Activated CD8-positive, alpha-beta T cell treated with anti-CD3 and anti-CD28 coated beads for 36 hours (primary cell): ENCODE data around the gene ZNF341. TPM values are rescaled to one million over a fixed set of nuclear protein-coding genes. Genes with fewer than 3 reads are reported as not detected.

ENCODE experiments used
- ATAC-seq: fragments of 200-7000 bp; cut with Tn5 transposase; one replicate; pipeline ENCODE4 v1.10.0; 2021; ENCODE audit warnings: mild to moderate bottlenecking, moderate library complexity
- CTCF ChIA-PET: fragments of 350-600 bp; sonication (Branson Sonifier 250); formaldehyde crosslinking; loops from one replicate; lab custom pipeline; 2021; ENCODE audit warnings: antibody characterized with exemption; lab: Charles Lee
- POLR2A ChIA-PET: fragments of 350-600 bp; sonication (Branson Sonifier 250); formaldehyde crosslinking; loops from one replicate; lab custom pipeline; 2021; ENCODE audit warnings: antibody characterized with exemption; lab: Charles Lee
- DNase-seq: peaks from one replicate; pipeline ENCODE4 v3.0.0-alpha.2; 2020
- H3K27ac Mint-ChIP-seq: one replicate; pipeline ENCODE4 v1.8.0; 2021; ENCODE audit warnings: mild to moderate bottlenecking, mixed read lengths
- H3K27me3 Mint-ChIP-seq: one replicate; pipeline ENCODE4 v1.8.0; 2021; ENCODE audit warnings: mixed read lengths
- H3K36me3 Mint-ChIP-seq: one replicate; pipeline ENCODE4 v1.8.0; 2021; ENCODE audit warnings: low read depth, mixed read lengths
- H3K4me1 Mint-ChIP-seq: one replicate; pipeline ENCODE4 v1.8.0; 2021; ENCODE audit warnings: low read depth, mixed read lengths
- H3K4me3 Mint-ChIP-seq: one replicate; pipeline ENCODE4 v1.8.0; 2021; ENCODE audit warnings: mild to moderate bottlenecking, moderate library complexity, mixed read lengths
- H3K9me3 Mint-ChIP-seq: one replicate; pipeline ENCODE4 v1.8.0; 2021; ENCODE audit warnings: mixed read lengths
- CTCF ChIP-seq: fragments of 200-600 bp; IDR thresholded peaks from one replicate; pipeline ENCODE4 v1.8.0; 2022; ENCODE audit warnings: antibody characterized with exemption, mild to moderate bottlenecking
- intact Hi-C: fragments of 100-400 bp; cut with micrococcal nuclease; formaldehyde crosslinking; loops from one replicate; pipeline ENCODE4 v1.10.0; 2022
- total RNA-seq, 2 experiments: library from RNA; stranded (reverse); gene quantifications; one replicate each; pipeline ENCODE4 v1.2.3, GENCODE V29; 2021

The ZNF341 gene
- total RNA-seq, 2 experiments from 2014 or later = 4.3 to 5.0 TPM

- ATAC-seq (no peak), DNase-seq (no peak)
- peaks cover 50% of the 10 kb centered on the region for H3K4me1 Mint-ChIP-seq
- no peaks in the 10 kb centered on the region for H3K9me3 Mint-ChIP-seq
- CTCF ChIA-PET = interaction anchor here (1.1 to 1.8 kb wide), 3 partner anchors 10 to 25 kb away, joined by 4 read pairs; no protein-coding TSS in a partner anchor
- peaks cover 11% of the 10 kb centered on the region for H3K36me3 Mint-ChIP-seq
- no peaks in the 10 kb centered on the region for H3K27me3 Mint-ChIP-seq
- no peak for TF ChIP-seq CTCF
- H3K4me3 Mint-ChIP-seq = no peak overlapping the region
- peak overlapping the region; percentile 85 for H3K27ac Mint-ChIP-seq
- intact Hi-C loops = loop anchor here (5.0 kb wide), 1 partner anchor 43 kb away; the partner anchor contains the start of gene ZNF341
- POLR2A ChIA-PET = interaction anchor here (1.0 to 1.9 kb wide), 4 partner anchors 10 to 27 kb away, joined by 3 to 11 read pairs (median 3); partner anchors contain the start of genes C20orf144 and NECAB3
These were observed 42.3 kb upstream of the ZNF341 start for GRCh38 chr20:33689493-33689892.

- ATAC-seq = peak; percentile 40
- TF ChIP-seq CTCF = no peak
- DNase-seq = peak; percentile 89
- no peaks in the 10 kb centered on the region for H3K27me3 Mint-ChIP-seq
- peaks cover 45% of the 10 kb centered on the region for H3K4me1 Mint-ChIP-seq
- H3K27ac Mint-ChIP-seq = peak overlapping the region; percentile 85
- H3K36me3 Mint-ChIP-seq = peaks cover 6% of the 10 kb centered on the region
- POLR2A ChIA-PET = interaction anchor here (0.8 to 1.0 kb wide), 2 partner anchors 15 to 30 kb away, joined by 3 read pairs; partner anchors contain the start of genes NECAB3 and PXMP4
- CTCF ChIA-PET = interaction anchor here (1.1 to 1.8 kb wide), 3 partner anchors 11 to 25 kb away, joined by 4 read pairs; no protein-coding TSS in a partner anchor
- intact Hi-C loops = loop anchor here (5.0 kb wide), 1 partner anchor 42 kb away; the partner anchor contains the start of gene ZNF341
- peak overlapping the region; percentile 61 for H3K4me3 Mint-ChIP-seq
- H3K9me3 Mint-ChIP-seq = no peaks in the 10 kb centered on the region
These were observed 41.8 kb upstream of the ZNF341 start for GRCh38 chr20:33689973-33690372.

- ChIA-PET POLR2A (no interaction called here), CTCF (interaction anchor here (1.2 kb wide), 1 partner anchor 25 kb away, joined by 4 read pairs; no protein-coding TSS in a partner anchor)
- Mint-ChIP-seq H3K9me3 (no peaks in the 10 kb centered on the region), H3K4me3 (no peak overlapping the region), H3K27ac (no peak overlapping the region), H3K36me3 (no peaks in the 10 kb centered on the region), H3K27me3 (no peaks in the 10 kb centered on the region), H3K4me1 (peaks cover 23% of the 10 kb centered on the region)
- ATAC-seq (no peak), DNase-seq (no peak)
- intact Hi-C loops = no loop called here
- TF ChIP-seq CTCF = no peak
These were observed 38.5 kb upstream of the ZNF341 start for GRCh38 chr20:33693289-33693688.

- TF ChIP-seq CTCF = no peak
- CTCF ChIA-PET = interaction anchor here (1.2 kb wide), 1 partner anchor 26 kb away, joined by 4 read pairs; no protein-coding TSS in a partner anchor
- H3K36me3 Mint-ChIP-seq = no peaks in the 10 kb centered on the region
- no peaks in the 10 kb centered on the region for H3K9me3 Mint-ChIP-seq
- no peak for ATAC-seq
- no peak for DNase-seq
- no peak overlapping the region for H3K4me3 Mint-ChIP-seq
- H3K27me3 Mint-ChIP-seq = no peaks in the 10 kb centered on the region
- H3K27ac Mint-ChIP-seq = no peak overlapping the region
- POLR2A ChIA-PET = interaction anchor here (0.9 to 1.0 kb wide), 2 partner anchors 18 to 407 kb away, joined by 3 read pairs; no protein-coding TSS in a partner anchor
- H3K4me1 Mint-ChIP-seq = peaks cover 16% of the 10 kb centered on the region
- intact Hi-C loops = no loop called here
These were observed 37.8 kb upstream of the ZNF341 start for GRCh38 chr20:33693741-33694638.
